Kidney (tissue), 14 donors: Measurements from ENCODE around the gene CNKSR1. TPM values are rescaled to one million over a fixed set of nuclear protein-coding genes. Genes with fewer than 3 reads are reported as not detected.

Experiments
- DNase-seq, 5 donors: peaks; one replicate each; pipeline ENCODE4 v3.0.0-alpha.2; 2013 to 2020
- FAIRE-seq: peaks from 2 replicates; lab custom pipeline; 2012; peaks lifted over from hg19 to GRCh38; lab: Jason Lieb, UNC
- H3K27ac ChIP-seq, 2 donors: one replicate each; pipeline ENCODE4 v1.7.0; 2013; ENCODE audit warnings: low read depth in 2 of 2, low read length in 2 of 2, inconsistent platforms in 1 of 2
- H3K27me3 ChIP-seq: one replicate; pipeline ENCODE4 v1.7.1; 2013; ENCODE audit warnings: low read length, inconsistent platforms; ENCODE audit not compliant: control insufficient read depth, insufficient read depth
- H3K36me3 ChIP-seq, 3 donors: one replicate each; pipeline versions ENCODE4 v1.7.0 to v1.7.1; 2013; ENCODE audit warnings: low read length in 3 of 3, control low read depth in 1 of 3, inconsistent platforms in 1 of 3; ENCODE audit not compliant: insufficient read depth in 3 of 3, control insufficient read depth in 2 of 3
- H3K4me1 ChIP-seq, 3 donors: one replicate each; pipeline versions ENCODE4 v1.7.0 to v1.7.1; 2013; ENCODE audit warnings: low read length in 3 of 3, inconsistent platforms in 1 of 3, low read depth in 1 of 3; ENCODE audit not compliant: control insufficient read depth in 2 of 3, insufficient read depth in 2 of 3
- H3K4me3 ChIP-seq, 3 donors: one replicate each; pipeline versions ENCODE4 v1.7.0 to v1.8.1; 2013; ENCODE audit warnings: low read length in 3 of 3, control low read depth in 1 of 3, inconsistent platforms in 1 of 3
- H3K9ac ChIP-seq, 3 donors: one replicate each; pipeline versions ENCODE4 v1.7.0 to v1.7.1; 2013; ENCODE audit warnings: low read length in 3 of 3, control low read depth in 1 of 3, inconsistent platforms in 1 of 3
- H3K9me3 ChIP-seq, 3 donors: one replicate each; pipeline versions ENCODE4 v1.7.0 to v1.7.1; 2013; ENCODE audit warnings: low read length in 3 of 3, control low read depth in 1 of 3, inconsistent platforms in 1 of 3; ENCODE audit not compliant: control insufficient read depth in 2 of 3, insufficient read depth in 1 of 3
- CTCF ChIP-seq: IDR thresholded peaks from 3 replicates; pipeline ENCODE4 v1.5.1; 2012; ENCODE audit warnings: mild to moderate bottlenecking, moderate library complexity, borderline replicate concordance; ENCODE audit not compliant: insufficient read depth; ENCODE audit errors: extremely low read depth
- intact Hi-C: fragments of 100-400 bp; cut with DNase I; formaldehyde crosslinking; loops from one replicate; pipeline ENCODE4 v1.11.1; 2022
- polyA plus RNA-seq: library from polyadenylated mRNA; stranded (reverse); fragments of 350-450 nt; fragmentation: Illumina TruSeq; extraction: RNeasy Lipid Tissue Mini Kit (QIAGEN cat#74804); gene quantifications from one replicate; pipeline ENCODE4 v1.2.3, GENCODE V29; 2014; ENCODE audit warnings: low read depth, low replicate concordance; ENCODE audit not compliant: insufficient read depth
- total RNA-seq: library from RNA; stranded (reverse); fragmentation: NEBNext Ultra II Directional; extraction: Animal tissue kit (Norgen Biotek cat#: 25700); gene quantifications from one replicate; pipeline ENCODE4 v1.2.1, GENCODE V29; 2021
- donor health status: control.
- donor health status: control.
- donor health status: control.
- donor health status: control.
- donor health status: control.
- donor health status: DM: yes; HTN: yes; CAD: no.
- donor health status: Normal renal cell carcinoma (clear cell type).

Gene CNKSR1
- total and polyA plus RNA-seq, 2 donors from 2014 or later: 8.8 to 19.7 TPM

GRCh38 chr1:26158908-26159742 is 18.2 kb upstream of the CNKSR1 start, which contains the start of gene FAM110D:
Gene FAM110D, plus strand, starts transcription at chr1:26159079. Its CDS starts 2,213 bp downstream, at chr1:26161292.
- Histone ChIP-seq H3K36me3 (no peaks in the 10 kb centered on the region), H3K9ac (peak within 1 kb of the TSS in 2 of 3 donors; percentile 8 to 40), H3K4me3 (peak within 1 kb of the TSS in 2 of 3 donors; percentile 47 to 48), H3K4me1 (peaks cover 0 to 9% (median 0%) of the 10 kb centered on the region in 3 donors), H3K27ac (peak within 1 kb of the TSS; percentile 30 to 34), H3K9me3 (no peaks in the 10 kb centered on the region), H3K27me3 (no peaks in the 10 kb centered on the region)
- FAIRE-seq (no peak), DNase-seq (peak in 2 of 5 donors; percentile 50 to 54)
- no peak for TF ChIP-seq CTCF
- intact Hi-C loops: loop anchor here (10.0 kb wide), 1 partner anchor 54 kb away; no protein-coding TSS in a partner anchor

GRCh38 chr1:26159743-26160039 is 17.6 kb upstream of the CNKSR1 start:
- Histone ChIP-seq H3K9ac (peak overlapping the region in 1 of 3 donors; percentile 40), H3K36me3 (no peaks in the 10 kb centered on the region), H3K27me3 (no peaks in the 10 kb centered on the region), H3K9me3 (no peaks in the 10 kb centered on the region), H3K4me1 (peaks cover 0 to 11% (median 0%) of the 10 kb centered on the region in 3 donors), H3K27ac (peak overlapping the region in 1 of 2 donors; percentile 34), H3K4me3 (peak overlapping the region in 1 of 3 donors; percentile 48)
- intact Hi-C loops: loop anchor here (10.0 kb wide), 1 partner anchor 55 kb away; no protein-coding TSS in a partner anchor
- FAIRE-seq (no peak), DNase-seq (no peak)
- TF ChIP-seq CTCF: no peak

- no peak for TF ChIP-seq CTCF
- H3K4me1 ChIP-seq: peaks cover 0 to 13% (median 0%) of the 10 kb centered on the region in 3 donors
- no peaks in the 10 kb centered on the region for H3K27me3 ChIP-seq
- H3K9ac ChIP-seq: no peak overlapping the region
- no peaks in the 10 kb centered on the region for H3K36me3 ChIP-seq
- no peak for FAIRE-seq
- peak overlapping the region in 2 of 3 donors; percentile 34 to 48 for H3K4me3 ChIP-seq
- intact Hi-C loops: no loop called here
- no peaks in the 10 kb centered on the region for H3K9me3 ChIP-seq
- peak in 2 of 5 donors; percentile 63 to 77 for DNase-seq
- no peak overlapping the region for H3K27ac ChIP-seq
These were observed 16.5 kb upstream of the CNKSR1 start for GRCh38 chr1:26160527-26161414.
